T-cell (primary cell): ENCODE results near the gene CKAP4. TPM values are rescaled to one million over a fixed set of nuclear protein-coding genes. Genes with fewer than 3 reads are reported as not detected.

Source experiments
- ATAC-seq, 4 experiments: fragments of 200-7000 bp in 3 of 4; fragments of 150-1000 bp in 1 of 4; cut with Tn5 transposase; replicated peaks in 1 of 4; 1 replicate in 3 of 4; 2 replicates in 1 of 4; pipeline ENCODE4 v1.10.0; 2021; ENCODE audit warnings: moderate library complexity in 3 of 4, mild to moderate bottlenecking in 2 of 4, moderate number of reproducible peaks in 1 of 4
- CTCF ChIA-PET, 2 donors: fragments of 300-600 bp; sonication (Branson Sonifier 250); formaldehyde crosslinking; loops; one replicate each; lab custom pipeline; 2022; ENCODE audit warnings: antibody characterized with exemption in 2 of 2; lab: Charles Lee
- POLR2A ChIA-PET, 2 donors: fragments of 300-600 bp; sonication (Branson Sonifier 250); formaldehyde crosslinking; loops; one replicate each; lab custom pipeline; 2022; ENCODE audit warnings: antibody characterized with exemption in 2 of 2; lab: Charles Lee
- DNase-seq, 35 experiments: peaks; one replicate each; pipeline versions ENCODE4 v3.0.0 to v3.0.0-alpha.2; 2013 to 2023
- H3K27ac ChIP-seq: one replicate; pipeline ENCODE4 v1.5.1; 2013; ENCODE audit warnings: low read length
- H3K27me3 ChIP-seq, 2 experiments: replicated peaks in 1 of 2; 1 replicate in 1 of 2; 2 replicates in 1 of 2; pipeline versions ENCODE4 v1.6.1 to v1.7.0; 2013; ENCODE audit warnings: low read length in 1 of 2, mixed read lengths in 1 of 2; ENCODE audit not compliant: control insufficient read depth in 2 of 2, insufficient read depth in 2 of 2; ENCODE audit errors: extremely low read depth in 1 of 2
- H3K36me3 ChIP-seq, 2 donors: 1 replicate in 1 of 2; 2 replicates in 1 of 2; pipeline versions ENCODE4 v1.6.1 to v1.7.0; 2013; ENCODE audit warnings: low read length in 1 of 2; ENCODE audit not compliant: control insufficient read depth in 2 of 2, insufficient read depth in 1 of 2; ENCODE audit errors: extremely low read depth in 1 of 2
- H3K4me1 ChIP-seq, 2 experiments: 1 replicate in 1 of 2; 2 replicates in 1 of 2; pipeline versions ENCODE4 v1.6.1 to v1.7.0; 2013; ENCODE audit warnings: low read length in 2 of 2, mixed read lengths in 1 of 2; ENCODE audit not compliant: insufficient read depth in 2 of 2, control insufficient read depth in 1 of 2; ENCODE audit errors: extremely low read depth in 1 of 2
- H3K4me3 ChIP-seq, 2 donors: 1 replicate in 1 of 2; 2 replicates in 1 of 2; pipeline versions ENCODE4 v1.5.1 to v1.7.0; 2013; ENCODE audit warnings: mild to moderate bottlenecking in 2 of 2, low read length in 1 of 2, moderate library complexity in 1 of 2; ENCODE audit not compliant: control insufficient read depth in 1 of 2; ENCODE audit errors: extremely low read depth in 1 of 2
- H3K9me3 ChIP-seq: 2 replicates; pipeline ENCODE4 v1.7.0; 2013
- H3K27ac Mint-ChIP-seq, 2 donors: one replicate each; pipeline ENCODE4 v1.8.0; 2020 to 2021; ENCODE audit warnings: mild to moderate bottlenecking in 2 of 2, mixed read lengths in 2 of 2
- H3K27me3 Mint-ChIP-seq, 2 donors: one replicate each; pipeline ENCODE4 v1.8.0; 2021 to 2022; ENCODE audit warnings: mixed read lengths in 2 of 2
- H3K36me3 Mint-ChIP-seq: one replicate; pipeline ENCODE4 v1.8.0; 2021; ENCODE audit warnings: mixed read lengths
- H3K4me1 Mint-ChIP-seq, 3 donors: one replicate each; pipeline ENCODE4 v1.8.0; 2020 to 2022; ENCODE audit warnings: mixed read lengths in 3 of 3, mild to moderate bottlenecking in 1 of 3
- H3K4me3 Mint-ChIP-seq, 3 donors: one replicate each; pipeline ENCODE4 v1.8.0; 2020 to 2022; ENCODE audit warnings: mild to moderate bottlenecking in 3 of 3, mixed read lengths in 3 of 3, moderate library complexity in 3 of 3
- H3K9me3 Mint-ChIP-seq, 3 donors: one replicate each; pipeline ENCODE4 v1.8.0; 2020 to 2022; ENCODE audit warnings: mixed read lengths in 3 of 3
- WGBS: methylation state at CpG from one replicate; pipeline ENCODE4 v1.1.5; 2013; ENCODE audit warnings: missing lambda C conversion rate; ENCODE audit not compliant: insufficient coverage; 5-methylcytosine and 5-hydroxymethylcytosine counted together
- total RNA-seq, 35 experiments: library from RNA in 6 of 35; stranded (reverse) in 6 of 35; fragments of 120-200 nt in 1 of 35; gene quantifications; one replicate each; pipeline versions ENCODE4 v1.2.1 to v1.2.4 and lab custom pipeline; 2013 to 2026

CKAP4 gene
- total RNA-seq, 5 donors from 2014 or later (not counting 1 experiment from before 2014, with no cell fraction given): 9.0 to 13.8 (median 11.7) TPM

DNA sequence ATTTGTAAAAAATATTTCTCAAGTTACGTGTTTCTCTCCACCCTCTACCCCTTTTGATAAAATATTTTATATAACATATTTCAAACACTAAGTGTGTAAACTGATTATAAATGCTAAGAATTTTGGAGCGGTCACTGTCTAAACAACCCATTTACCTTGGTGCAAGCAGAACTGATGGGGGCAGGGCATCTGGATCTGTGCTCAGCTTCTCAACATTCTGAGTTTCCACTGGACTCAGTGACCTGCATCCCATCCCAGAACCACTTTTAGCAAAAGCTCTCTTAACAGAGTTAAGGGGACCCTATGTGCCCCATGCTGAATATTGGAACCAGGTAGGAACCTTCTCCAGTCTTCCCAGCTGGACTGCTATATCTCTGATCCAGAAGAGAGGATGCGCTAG is 53.5 kb downstream of the CKAP4 start:
- Mint-ChIP-seq H3K4me3 (no peak overlapping the region), H3K27me3 (peaks cover 15 to 24% of the 10 kb centered on the region in 2 donors), H3K9me3 (no peaks in the 10 kb centered on the region), H3K4me1 (no peaks in the 10 kb centered on the region), H3K36me3 (no peaks in the 10 kb centered on the region), H3K27ac (no peak overlapping the region)
- ATAC-seq: no peak
- DNase-seq: no peak
- Histone ChIP-seq H3K27me3 (peaks cover 0 to 4% of the 10 kb centered on the region in 2 experiments), H3K4me3 (no peak overlapping the region), H3K36me3 (no peaks in the 10 kb centered on the region), H3K27ac (no peak overlapping the region), H3K4me1 (no peaks in the 10 kb centered on the region), H3K9me3 (no peaks in the 10 kb centered on the region)
- WGBS: no CpG with 5 or more reads among the region's 3 CpGs
- POLR2A ChIA-PET: no interaction called here
- CTCF ChIA-PET: no interaction called here

GRCh38 chr12:106193394-106194215 is 54.2 kb downstream of the CKAP4 start:
- ATAC-seq (no peak), DNase-seq (no peak)
- Histone ChIP-seq H3K27ac (no peak overlapping the region), H3K9me3 (no peaks in the 10 kb centered on the region), H3K36me3 (no peaks in the 10 kb centered on the region), H3K4me3 (no peak overlapping the region), H3K4me1 (no peaks in the 10 kb centered on the region), H3K27me3 (peaks cover 0 to 11% of the 10 kb centered on the region in 2 experiments)
- Mint-ChIP-seq H3K4me3 (no peak overlapping the region), H3K36me3 (no peaks in the 10 kb centered on the region), H3K27ac (no peak overlapping the region), H3K9me3 (no peaks in the 10 kb centered on the region), H3K4me1 (no peaks in the 10 kb centered on the region), H3K27me3 (peaks cover 21 to 23% of the 10 kb centered on the region in 2 donors)
- CTCF ChIA-PET: no interaction called here
- 79% methylated on average over 7 of the region's 10 CpGs for WGBS
- POLR2A ChIA-PET: no interaction called here

GRCh38 chr12:106192659-106193393 is 55.0 kb downstream of the CKAP4 start:
- DNase-seq: no peak
- no peak overlapping the region for H3K4me3 ChIP-seq
- H3K9me3 ChIP-seq: no peaks in the 10 kb centered on the region
- H3K4me3 Mint-ChIP-seq: no peak overlapping the region
- CTCF ChIA-PET: no interaction called here
- no peaks in the 10 kb centered on the region for H3K36me3 ChIP-seq
- H3K36me3 Mint-ChIP-seq: no peaks in the 10 kb centered on the region
- 100% methylated on average over 1 of the region's 4 CpGs for WGBS
- H3K27me3 Mint-ChIP-seq: peaks cover 14 to 23% of the 10 kb centered on the region in 2 donors
- POLR2A ChIA-PET: no interaction called here
- peaks cover 0 to 18% of the 10 kb centered on the region in 2 experiments for H3K27me3 ChIP-seq
- no peak overlapping the region for H3K27ac ChIP-seq
- no peaks in the 10 kb centered on the region for H3K9me3 Mint-ChIP-seq
- no peak for ATAC-seq
- H3K27ac Mint-ChIP-seq: no peak overlapping the region
- H3K4me1 ChIP-seq: no peaks in the 10 kb centered on the region
- no peaks in the 10 kb centered on the region for H3K4me1 Mint-ChIP-seq

GRCh38 chr12:106190581-106190980 is 57.2 kb downstream of the CKAP4 start:
- Mint-ChIP-seq H3K27me3 (peaks cover 16 to 18% of the 10 kb centered on the region in 2 donors), H3K27ac (no peak overlapping the region), H3K9me3 (no peaks in the 10 kb centered on the region), H3K4me1 (no peaks in the 10 kb centered on the region), H3K36me3 (no peaks in the 10 kb centered on the region), H3K4me3 (no peak overlapping the region)
- DNase-seq (no peak), ATAC-seq (no peak)
- no peaks in the 10 kb centered on the region for H3K9me3 ChIP-seq
- no peaks in the 10 kb centered on the region for H3K36me3 ChIP-seq
- ChIA-PET CTCF (no interaction called here), POLR2A (no interaction called here)
- H3K27me3 ChIP-seq: peaks cover 0 to 15% of the 10 kb centered on the region in 2 experiments
- H3K4me3 ChIP-seq: no peak overlapping the region
- WGBS: no CpG with 5 or more reads among the region's 3 CpGs
- no peak overlapping the region for H3K27ac ChIP-seq
- H3K4me1 ChIP-seq: no peaks in the 10 kb centered on the region

GRCh38 chr12:106189341-106189740 is 58.5 kb downstream of the CKAP4 start:
- H3K36me3 Mint-ChIP-seq: no peaks in the 10 kb centered on the region
- Histone ChIP-seq H3K27ac (no peak overlapping the region), H3K9me3 (no peaks in the 10 kb centered on the region), H3K4me3 (no peak overlapping the region), H3K27me3 (peaks cover 0 to 18% of the 10 kb centered on the region in 2 experiments), H3K4me1 (no peaks in the 10 kb centered on the region), H3K36me3 (no peaks in the 10 kb centered on the region)
- ATAC-seq: no peak
- no peak overlapping the region for H3K4me3 Mint-ChIP-seq
- POLR2A ChIA-PET: no interaction called here
- H3K4me1 Mint-ChIP-seq: no peaks in the 10 kb centered on the region
- H3K27me3 Mint-ChIP-seq: peaks cover 16 to 19% of the 10 kb centered on the region in 2 donors
- DNase-seq: no peak
- no peak overlapping the region for H3K27ac Mint-ChIP-seq
- 91% methylated on average over 4 of the region's 4 CpGs for WGBS
- H3K9me3 Mint-ChIP-seq: no peaks in the 10 kb centered on the region
- CTCF ChIA-PET: no interaction called here

DNA sequence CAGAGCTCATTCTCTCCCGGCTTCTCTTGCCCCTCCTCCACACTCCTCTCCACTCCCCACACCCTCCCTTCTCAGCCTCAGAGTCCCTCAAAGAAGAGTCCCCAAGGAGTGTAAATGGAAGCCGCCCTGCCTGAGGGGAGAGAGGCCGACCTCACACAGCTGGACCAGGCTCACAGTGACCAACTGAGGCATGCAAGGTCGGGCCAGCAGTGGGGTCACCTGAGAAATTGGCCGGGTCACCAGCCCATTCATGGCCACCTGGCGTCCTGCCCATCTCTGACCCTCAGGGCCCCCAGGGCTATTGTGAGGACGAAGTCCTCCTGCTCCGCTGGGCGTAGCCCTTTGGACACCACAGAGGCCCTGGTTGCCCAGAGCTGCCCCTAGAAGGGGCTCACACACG is 59.6 kb downstream of the CKAP4 start:
- ATAC-seq: no peak
- Histone ChIP-seq H3K9me3 (no peaks in the 10 kb centered on the region), H3K4me3 (no peak overlapping the region), H3K27me3 (peaks cover 0 to 22% of the 10 kb centered on the region in 2 experiments), H3K4me1 (no peaks in the 10 kb centered on the region), H3K27ac (no peak overlapping the region), H3K36me3 (no peaks in the 10 kb centered on the region)
- Mint-ChIP-seq H3K27ac (no peak overlapping the region), H3K27me3 (peaks cover 17 to 19% of the 10 kb centered on the region in 2 donors), H3K4me1 (no peaks in the 10 kb centered on the region), H3K36me3 (no peaks in the 10 kb centered on the region), H3K9me3 (no peaks in the 10 kb centered on the region), H3K4me3 (no peak overlapping the region)
- POLR2A ChIA-PET: no interaction called here
- 68% methylated on average over 8 of the region's 10 CpGs for WGBS
- no peak for DNase-seq
- CTCF ChIA-PET: interaction anchor here in 1 of 2 donors (0.6 kb wide), 1 partner anchor 181 kb away, joined by 3 read pairs; no protein-coding TSS in a partner anchor
